Measurements from ENCODE around the gene PPM1B. TPM values are rescaled to one million over a fixed set of nuclear protein-coding genes. Genes with fewer than 3 reads are reported as not detected.

The PPM1B gene
- total and polyA plus RNA-seq, 2 of the 13 experiments (the other 11 are each of a cell fraction or from before 2014, with no cell fraction given): 24.4 to 25.0 TPM

- TF ChIP-seq KMT2A (CRISPR knock-in tag; IDR thresholded peaks at IDR 0.05) (peak; percentile 96), ZNF232 (CRISPR knock-in tag; IDR thresholded peaks at IDR 0.05; ENCODE audit: borderline replicate concordance) (0 out of 2 replicates have a peak, but pooled peaks have one; percentile 30), ZNF570 (CRISPR knock-in tag; IDR thresholded peaks at IDR 0.05; ENCODE audit: borderline replicate concordance) (no peak), ZNF83 (CRISPR knock-in tag; IDR thresholded peaks at IDR 0.05; ENCODE audit: borderline replicate concordance) (peak; percentile 56; the same call in 1 of the 2 replicates), PAXIP1 (CRISPR knock-in tag; conservative IDR thresholded peaks at IDR 0.05) (no peak), HDAC1 (CRISPR knock-in tag; IDR thresholded peaks at IDR 0.05) (peak; percentile 88), FOSL2 (CRISPR knock-in tag; IDR thresholded peaks at IDR 0.05) (peak; percentile 49), LBX2 (CRISPR knock-in tag; IDR thresholded peaks at IDR 0.05; ENCODE audit: borderline replicate concordance) (no peak), ZNF761 (CRISPR knock-in tag; conservative IDR thresholded peaks at IDR 0.05) (0 out of 2 replicates have a peak, but pooled peaks have one; percentile 26), MXD3 (CRISPR knock-in tag; IDR thresholded peaks at IDR 0.05) (peak; percentile 81; the same call in 1 of the 2 replicates), ZNF710 (CRISPR knock-in tag; IDR thresholded peaks at IDR 0.05; ENCODE audit: borderline replicate concordance) (no peak), ZMAT5 (CRISPR knock-in tag; IDR thresholded peaks at IDR 0.05; ENCODE audit: borderline replicate concordance, low read depth) (no peak), ATF3 (CRISPR knock-in tag; IDR thresholded peaks at IDR 0.05) (no peak), ZNF124 (CRISPR knock-in tag; IDR thresholded peaks at IDR 0.05) (no peak), RELA (CRISPR knock-in tag; IDR thresholded peaks at IDR 0.05) (no peak), KLF16 (CRISPR knock-in tag; IDR thresholded peaks at IDR 0.05) (0 out of 4 replicates have a peak, but pooled peaks of 1 of the 2 experiments have one; percentile 20), ZBTB7A (CRISPR knock-in tag; IDR thresholded peaks at IDR 0.05) (peak; percentile 69; the same call in 1 of the 2 replicates), NR3C1 (CRISPR knock-in tag; IDR thresholded peaks at IDR 0.05) (no peak), EED (CRISPR knock-in tag; IDR thresholded peaks at IDR 0.05) (no peak), ZNF451 (CRISPR knock-in tag; IDR thresholded peaks at IDR 0.05) (0 out of 2 replicates have a peak, but pooled peaks have one; percentile 20), ZNF572 (CRISPR knock-in tag; IDR thresholded peaks at IDR 0.05) (no peak), TAF1 (CRISPR knock-in tag; IDR thresholded peaks at IDR 0.05) (peak; percentile 93), SP1 (IDR thresholded peaks at IDR 0.05) (no peak), SP1 (CRISPR knock-in tag; IDR thresholded peaks at IDR 0.05) (peak; percentile 77), POLR2G (IDR thresholded peaks at IDR 0.05; ENCODE audit: low read depth, low read length) (peak; percentile 86)
These were observed at the start of gene PPM1B (continued) for GRCh38 chr2:44168681-44169154.
